Measurements from ENCODE around the gene POLA1.

POLA1 gene

DNA sequence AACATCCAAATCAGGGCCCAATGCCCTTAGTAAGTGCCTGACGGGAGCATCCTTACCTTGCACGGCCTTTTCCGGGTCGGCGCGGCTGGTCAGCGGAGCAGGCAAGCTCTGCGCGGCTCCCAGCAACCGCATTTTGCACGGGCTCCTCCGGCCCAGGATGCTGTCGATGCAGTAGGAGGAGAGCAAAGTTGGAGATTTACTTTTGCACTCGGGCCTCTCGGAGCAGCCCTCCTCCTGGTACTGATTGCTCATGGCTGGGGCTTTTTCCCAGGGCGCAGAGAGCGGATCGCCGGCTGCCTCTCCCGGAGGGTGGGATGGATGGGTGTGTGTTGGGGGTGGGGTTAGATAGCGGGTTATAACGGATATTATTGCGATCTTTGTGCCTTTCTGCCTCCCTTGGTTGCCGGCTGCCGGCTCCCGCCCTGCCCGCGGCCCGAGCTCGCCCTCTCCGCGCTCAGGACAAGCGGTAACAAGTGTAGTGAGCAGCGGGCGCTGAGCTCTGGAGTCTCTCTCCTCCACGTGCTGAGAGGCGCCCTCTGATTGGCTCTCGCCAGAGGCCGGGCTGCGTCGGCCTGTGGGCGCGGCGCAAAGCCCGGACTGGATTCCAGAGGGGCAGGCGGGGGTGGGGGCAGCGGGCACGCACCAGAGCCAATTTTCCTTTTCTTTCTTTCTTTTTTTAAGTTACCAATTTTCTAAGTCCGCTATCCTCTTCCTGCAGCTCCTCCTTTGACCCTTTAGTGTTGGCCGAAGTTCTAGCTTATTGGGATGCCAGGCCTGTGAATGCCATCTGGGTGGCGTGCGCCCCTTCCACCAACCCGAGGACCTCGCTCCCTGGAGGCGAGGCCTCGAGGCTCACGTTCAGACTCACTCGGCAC is 322.0 kb downstream of the POLA1 start, which contains the start of gene ARX:
TSS of gene ARX (minus strand) at position 480 of the 875 bp plus-strand sequence. CDS start at position 252, 228 bp downstream.
- no peaks in the 10 kb centered on the region for H3K9me3 ChIP-seq (ENCODE audit: control insufficient read depth, insufficient read depth, low read length)
- peaks cover 97% of the 10 kb centered on the region for H3K27me3 ChIP-seq (ENCODE audit: control insufficient read depth, insufficient read depth, low read length)
- H3K9ac ChIP-seq (ENCODE audit: low read depth, low read length), result no peak within 1 kb of the TSS
- peak within 1 kb of the TSS; percentile 52 for H3K4me3 ChIP-seq (ENCODE audit: low read depth, low read length)
- no peaks in the 10 kb centered on the region for H3K36me3 ChIP-seq (ENCODE audit: control insufficient read depth, insufficient read depth, low read length)
- H3K4me1 ChIP-seq (ENCODE audit: control insufficient read depth, insufficient read depth, low read length), result peaks cover 31% of the 10 kb centered on the region

- Histone ChIP-seq H3K9me3 (ENCODE audit: control insufficient read depth, insufficient read depth, low read length) (no peaks in the 10 kb centered on the region), H3K27me3 (ENCODE audit: control insufficient read depth, insufficient read depth, low read length) (peaks cover 96% of the 10 kb centered on the region), H3K9ac (ENCODE audit: low read depth, low read length) (no peak overlapping the region), H3K4me1 (ENCODE audit: control insufficient read depth, insufficient read depth, low read length) (peaks cover 28% of the 10 kb centered on the region), H3K36me3 (ENCODE audit: control insufficient read depth, insufficient read depth, low read length) (no peaks in the 10 kb centered on the region), H3K4me3 (ENCODE audit: low read depth, low read length) (peak overlapping the region; percentile 48)
Measured at GRCh38 chrX:25016361-25016671, 322.6 kb downstream of the POLA1 start.

DNA sequence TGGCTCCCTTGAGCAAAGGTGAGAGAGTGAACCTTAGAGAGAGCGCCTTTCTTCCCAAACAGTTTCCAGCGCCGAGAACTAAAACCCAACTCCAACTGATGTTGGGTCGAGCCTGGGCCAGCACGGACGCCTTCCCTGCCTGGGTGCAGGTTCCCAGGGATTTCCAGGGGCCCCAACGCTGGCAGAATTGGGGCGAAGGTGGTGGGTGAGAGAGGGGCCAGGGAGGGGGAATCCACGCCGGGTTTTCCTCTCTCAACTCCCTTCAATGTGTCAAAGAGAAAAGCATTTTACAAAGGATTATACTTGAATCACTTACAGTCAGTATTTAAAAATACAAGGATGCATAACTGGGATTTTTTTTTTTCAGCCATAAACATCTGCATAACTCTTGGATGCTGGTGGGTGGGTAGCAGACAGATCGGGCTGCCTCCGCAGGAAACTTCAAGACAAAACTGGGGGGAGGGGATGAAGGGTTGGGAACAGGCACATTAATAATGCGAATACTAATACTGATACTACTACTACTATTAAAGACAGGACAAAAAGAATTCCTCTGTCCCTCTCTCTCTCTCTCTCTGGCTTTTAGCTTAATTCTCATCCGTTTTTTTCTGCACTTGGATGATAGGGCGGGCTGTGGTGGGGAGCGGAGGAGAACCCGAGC is 323.4 kb downstream of the POLA1 start:
- Histone ChIP-seq H3K27me3 (ENCODE audit: control insufficient read depth, insufficient read depth, low read length) (peaks cover 96% of the 10 kb centered on the region), H3K36me3 (ENCODE audit: control insufficient read depth, insufficient read depth, low read length) (no peaks in the 10 kb centered on the region), H3K4me3 (ENCODE audit: low read depth, low read length) (peak overlapping the region; percentile 48), H3K9ac (ENCODE audit: low read depth, low read length) (no peak overlapping the region), H3K9me3 (ENCODE audit: control insufficient read depth, insufficient read depth, low read length) (no peaks in the 10 kb centered on the region), H3K4me1 (ENCODE audit: control insufficient read depth, insufficient read depth, low read length) (peaks cover 26% of the 10 kb centered on the region)

GRCh38 chrX:25017667-25018247 is 324.0 kb downstream of the POLA1 start:
- peaks cover 96% of the 10 kb centered on the region for H3K27me3 ChIP-seq (ENCODE audit: control insufficient read depth, insufficient read depth, low read length)
- H3K4me3 ChIP-seq (ENCODE audit: low read depth, low read length), result peak overlapping the region; percentile 48
- H3K9me3 ChIP-seq (ENCODE audit: control insufficient read depth, insufficient read depth, low read length), result no peaks in the 10 kb centered on the region
- H3K36me3 ChIP-seq (ENCODE audit: control insufficient read depth, insufficient read depth, low read length), result no peaks in the 10 kb centered on the region
- H3K9ac ChIP-seq (ENCODE audit: low read depth, low read length), result no peak overlapping the region
- H3K4me1 ChIP-seq (ENCODE audit: control insufficient read depth, insufficient read depth, low read length), result peaks cover 26% of the 10 kb centered on the region

- peaks cover 26% of the 10 kb centered on the region for H3K4me1 ChIP-seq (ENCODE audit: control insufficient read depth, insufficient read depth, low read length)
- H3K36me3 ChIP-seq (ENCODE audit: control insufficient read depth, insufficient read depth, low read length), result no peaks in the 10 kb centered on the region
- H3K27me3 ChIP-seq (ENCODE audit: control insufficient read depth, insufficient read depth, low read length), result peaks cover 98% of the 10 kb centered on the region
- H3K9ac ChIP-seq (ENCODE audit: low read depth, low read length), result no peak overlapping the region
- no peaks in the 10 kb centered on the region for H3K9me3 ChIP-seq (ENCODE audit: control insufficient read depth, insufficient read depth, low read length)
- H3K4me3 ChIP-seq (ENCODE audit: low read depth, low read length), result no peak overlapping the region
Measured at GRCh38 chrX:25018682-25019081, 325.0 kb downstream of the POLA1 start.

DNA sequence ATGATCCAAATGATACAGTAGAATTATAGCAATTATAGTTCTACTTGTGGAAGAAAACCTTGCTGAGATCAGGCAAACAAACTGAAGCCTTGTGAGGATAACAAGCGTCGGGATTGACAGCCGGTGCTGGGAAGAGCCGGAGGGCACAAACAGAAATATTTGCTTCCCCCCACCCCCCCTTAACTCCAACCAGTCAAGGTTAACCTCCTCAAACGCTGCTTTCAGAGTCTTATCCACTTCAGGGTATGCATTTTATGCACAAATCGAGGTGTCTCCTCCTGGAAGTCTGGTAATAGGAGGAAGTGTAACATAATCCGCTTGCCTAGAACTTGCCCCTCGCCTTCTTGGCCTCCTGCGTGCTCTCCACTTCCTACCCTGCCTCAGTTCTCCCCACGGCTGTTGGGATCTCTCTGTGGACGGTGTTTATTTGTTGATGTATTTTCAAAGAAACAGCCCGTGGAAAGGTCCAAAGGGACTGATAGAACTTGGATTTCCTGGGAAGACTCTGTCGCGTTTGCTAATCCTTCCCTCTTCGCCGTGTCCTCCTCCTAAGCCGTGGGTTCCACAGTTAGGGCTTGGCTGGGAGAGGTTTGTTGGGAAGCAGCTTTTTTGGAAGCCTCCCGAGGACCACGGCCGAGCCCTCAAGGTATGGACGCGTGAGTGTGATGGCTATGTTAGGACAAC is 326.1 kb downstream of the POLA1 start:
- H3K9me3 ChIP-seq (ENCODE audit: control insufficient read depth, insufficient read depth, low read length), result no peaks in the 10 kb centered on the region
- peaks cover 97% of the 10 kb centered on the region for H3K27me3 ChIP-seq (ENCODE audit: control insufficient read depth, insufficient read depth, low read length)
- H3K36me3 ChIP-seq (ENCODE audit: control insufficient read depth, insufficient read depth, low read length), result no peaks in the 10 kb centered on the region
- no peak overlapping the region for H3K9ac ChIP-seq (ENCODE audit: low read depth, low read length)
- peak overlapping the region; percentile 66 for H3K4me3 ChIP-seq (ENCODE audit: low read depth, low read length)
- peaks cover 33% of the 10 kb centered on the region for H3K4me1 ChIP-seq (ENCODE audit: control insufficient read depth, insufficient read depth, low read length)

- H3K9ac ChIP-seq (ENCODE audit: low read depth, low read length), result no peak overlapping the region
- H3K9me3 ChIP-seq (ENCODE audit: control insufficient read depth, insufficient read depth, low read length), result no peaks in the 10 kb centered on the region
- no peaks in the 10 kb centered on the region for H3K36me3 ChIP-seq (ENCODE audit: control insufficient read depth, insufficient read depth, low read length)
- peak overlapping the region; percentile 66 for H3K4me3 ChIP-seq (ENCODE audit: low read depth, low read length)
- peaks cover 93% of the 10 kb centered on the region for H3K27me3 ChIP-seq (ENCODE audit: control insufficient read depth, insufficient read depth, low read length)
- peaks cover 30% of the 10 kb centered on the region for H3K4me1 ChIP-seq (ENCODE audit: control insufficient read depth, insufficient read depth, low read length)
Measured at GRCh38 chrX:25020391-25020904, 326.7 kb downstream of the POLA1 start.

- H3K4me3 ChIP-seq (ENCODE audit: low read depth, low read length), result peak overlapping the region; percentile 66
- no peak overlapping the region for H3K9ac ChIP-seq (ENCODE audit: low read depth, low read length)
- no peaks in the 10 kb centered on the region for H3K36me3 ChIP-seq (ENCODE audit: control insufficient read depth, insufficient read depth, low read length)
- H3K9me3 ChIP-seq (ENCODE audit: control insufficient read depth, insufficient read depth, low read length), result no peaks in the 10 kb centered on the region
- H3K27me3 ChIP-seq (ENCODE audit: control insufficient read depth, insufficient read depth, low read length), result peaks cover 92% of the 10 kb centered on the region
- peaks cover 30% of the 10 kb centered on the region for H3K4me1 ChIP-seq (ENCODE audit: control insufficient read depth, insufficient read depth, low read length)
Measured at GRCh38 chrX:25020905-25021449, 327.3 kb downstream of the POLA1 start.

- H3K36me3 ChIP-seq (ENCODE audit: control insufficient read depth, insufficient read depth, low read length), result no peaks in the 10 kb centered on the region
- peaks cover 26% of the 10 kb centered on the region for H3K4me1 ChIP-seq (ENCODE audit: control insufficient read depth, insufficient read depth, low read length)
- no peaks in the 10 kb centered on the region for H3K9me3 ChIP-seq (ENCODE audit: control insufficient read depth, insufficient read depth, low read length)
- no peak overlapping the region for H3K9ac ChIP-seq (ENCODE audit: low read depth, low read length)
- peak overlapping the region; percentile 35 for H3K4me3 ChIP-seq (ENCODE audit: low read depth, low read length)
- peaks cover 74% of the 10 kb centered on the region for H3K27me3 ChIP-seq (ENCODE audit: control insufficient read depth, insufficient read depth, low read length)
Measured at GRCh38 chrX:25022499-25023325, 329.0 kb downstream of the POLA1 start.

DNA sequence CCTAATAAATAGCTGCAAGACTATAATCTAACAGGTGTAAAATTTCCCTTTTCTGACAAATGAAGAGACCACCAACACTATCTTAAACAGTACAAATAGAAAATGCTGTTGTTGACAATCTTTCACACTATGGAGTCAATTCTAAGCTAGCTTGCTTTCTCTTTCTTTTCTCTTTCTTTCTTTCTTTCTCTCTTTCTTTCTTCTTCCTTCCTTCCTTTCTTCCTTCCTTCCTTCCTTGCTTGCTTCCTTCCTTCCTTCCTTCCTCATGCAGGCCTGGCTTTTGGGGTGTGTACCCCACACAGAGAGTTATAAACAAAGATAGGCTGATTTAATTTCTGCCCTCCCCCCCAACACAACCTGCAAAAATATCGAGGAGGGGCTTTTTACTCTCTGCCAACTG is 330.2 kb downstream of the POLA1 start:
- H3K27me3 ChIP-seq (ENCODE audit: control insufficient read depth, insufficient read depth, low read length), result peaks cover 62% of the 10 kb centered on the region
- H3K9ac ChIP-seq (ENCODE audit: low read depth, low read length), result no peak overlapping the region
- H3K4me3 ChIP-seq (ENCODE audit: low read depth, low read length), result no peak overlapping the region
- no peaks in the 10 kb centered on the region for H3K36me3 ChIP-seq (ENCODE audit: control insufficient read depth, insufficient read depth, low read length)
- peaks cover 25% of the 10 kb centered on the region for H3K4me1 ChIP-seq (ENCODE audit: control insufficient read depth, insufficient read depth, low read length)
- no peaks in the 10 kb centered on the region for H3K9me3 ChIP-seq (ENCODE audit: control insufficient read depth, insufficient read depth, low read length)

Measured in iPS-15b (cell line).